Activated B cell treated with CpG ODN at 0.5 μM for 24 hours (primary cell): ENCODE results near the gene IGDCC3. TPM values are rescaled to one million over a fixed set of nuclear protein-coding genes. Genes with fewer than 3 reads are reported as not detected.
A peak's percentile ranks its signal among the peaks of the same experiment; 100 is the strongest.

Experiments
- ATAC-seq: fragments of 200-7000 bp; cut with Tn5 transposase; one replicate; pipeline ENCODE4 v1.10.0; 2021; ENCODE audit warnings: low read depth, mild to moderate bottlenecking, moderate library complexity
- CTCF ChIA-PET: fragments of 350-600 bp; sonication (Branson Sonifier 250); formaldehyde crosslinking; loops from one replicate; lab custom pipeline; 2021; ENCODE audit warnings: antibody characterized with exemption; lab: Charles Lee
- POLR2A ChIA-PET: fragments of 350-600 bp; sonication (Branson Sonifier 250); formaldehyde crosslinking; loops from one replicate; lab custom pipeline; 2021; ENCODE audit warnings: antibody characterized with exemption; lab: Charles Lee
- DNase-seq: peaks from one replicate; pipeline ENCODE4 v3.0.0; 2022
- H3K27ac Mint-ChIP-seq: one replicate; pipeline ENCODE4 v1.8.0; 2020; ENCODE audit warnings: mixed read lengths
- H3K27me3 Mint-ChIP-seq: one replicate; pipeline ENCODE4 v1.8.0; 2021; ENCODE audit warnings: mixed read lengths
- H3K36me3 Mint-ChIP-seq: one replicate; pipeline ENCODE4 v1.8.0; 2021; ENCODE audit warnings: low read depth, mixed read lengths
- H3K4me1 Mint-ChIP-seq: one replicate; pipeline ENCODE4 v1.8.0; 2021; ENCODE audit warnings: mixed read lengths
- H3K4me3 Mint-ChIP-seq: one replicate; pipeline ENCODE4 v1.8.0; 2020; ENCODE audit warnings: mild to moderate bottlenecking, mixed read lengths
- H3K9me3 Mint-ChIP-seq: one replicate; pipeline ENCODE4 v1.8.0; 2020; ENCODE audit warnings: mixed read lengths
- intact Hi-C: fragments of 100-400 bp; cut with micrococcal nuclease; formaldehyde crosslinking; loops from one replicate; pipeline ENCODE4 v1.15.1; 2024
- total RNA-seq: library from RNA; stranded (reverse); gene quantifications from 2 replicates; pipeline ENCODE4 v1.2.3, GENCODE V29; 2022
- TF ChIP-seq, protein P1 (sequence below): fragments of 200-600 bp; IDR thresholded peaks from one replicate; pipeline ENCODE4 v1.8.0; 2022; ENCODE audit warnings: antibody characterized with exemption, mild to moderate bottlenecking

The IGDCC3 gene
- total RNA-seq, 1 donor from 2014 or later = not detected

DNA sequence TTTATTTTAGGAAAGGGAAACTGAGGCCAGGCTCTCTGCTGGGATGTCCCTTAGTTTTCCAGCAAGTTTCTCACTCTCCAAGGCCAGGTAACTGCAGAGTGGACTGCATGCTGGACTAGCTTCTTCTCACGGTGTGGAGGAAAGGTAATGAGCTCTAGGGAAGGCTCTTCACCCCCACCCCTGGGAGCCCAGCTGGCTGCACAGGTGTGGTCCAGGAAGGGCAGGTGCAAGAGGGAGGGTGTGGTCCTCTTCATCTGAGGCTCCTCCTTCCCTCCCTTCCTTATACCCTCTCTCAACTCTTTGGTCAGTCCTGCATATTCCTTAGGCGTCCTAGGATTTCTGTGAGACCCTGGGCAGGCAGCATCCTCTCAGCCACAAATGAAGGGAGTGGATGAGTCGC, 39.4 kb downstream of the IGDCC3 start:
- no peaks in the 10 kb centered on the region for H3K36me3 Mint-ChIP-seq
- ATAC-seq (no peak), DNase-seq (no peak)
- H3K27me3 Mint-ChIP-seq = peaks cover 41% of the 10 kb centered on the region
- ChIA-PET POLR2A (interaction anchor here (0.6 kb wide), 1 partner anchor 52 kb away, joined by 4 read pairs; no protein-coding TSS in a partner anchor), CTCF (no interaction called here)
- H3K4me3 Mint-ChIP-seq = no peak overlapping the region
- H3K27ac Mint-ChIP-seq = no peak overlapping the region
- intact Hi-C loops = no loop called here
- peaks cover 26% of the 10 kb centered on the region for H3K4me1 Mint-ChIP-seq
- TF ChIP-seq, protein P1, sequence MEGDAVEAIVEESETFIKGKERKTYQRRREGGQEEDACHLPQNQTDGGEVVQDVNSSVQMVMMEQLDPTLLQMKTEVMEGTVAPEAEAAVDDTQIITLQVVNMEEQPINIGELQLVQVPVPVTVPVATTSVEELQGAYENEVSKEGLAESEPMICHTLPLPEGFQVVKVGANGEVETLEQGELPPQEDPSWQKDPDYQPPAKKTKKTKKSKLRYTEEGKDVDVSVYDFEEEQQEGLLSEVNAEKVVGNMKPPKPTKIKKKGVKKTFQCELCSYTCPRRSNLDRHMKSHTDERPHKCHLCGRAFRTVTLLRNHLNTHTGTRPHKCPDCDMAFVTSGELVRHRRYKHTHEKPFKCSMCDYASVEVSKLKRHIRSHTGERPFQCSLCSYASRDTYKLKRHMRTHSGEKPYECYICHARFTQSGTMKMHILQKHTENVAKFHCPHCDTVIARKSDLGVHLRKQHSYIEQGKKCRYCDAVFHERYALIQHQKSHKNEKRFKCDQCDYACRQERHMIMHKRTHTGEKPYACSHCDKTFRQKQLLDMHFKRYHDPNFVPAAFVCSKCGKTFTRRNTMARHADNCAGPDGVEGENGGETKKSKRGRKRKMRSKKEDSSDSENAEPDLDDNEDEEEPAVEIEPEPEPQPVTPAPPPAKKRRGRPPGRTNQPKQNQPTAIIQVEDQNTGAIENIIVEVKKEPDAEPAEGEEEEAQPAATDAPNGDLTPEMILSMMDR = no peak
- no peaks in the 10 kb centered on the region for H3K9me3 Mint-ChIP-seq

DNA sequence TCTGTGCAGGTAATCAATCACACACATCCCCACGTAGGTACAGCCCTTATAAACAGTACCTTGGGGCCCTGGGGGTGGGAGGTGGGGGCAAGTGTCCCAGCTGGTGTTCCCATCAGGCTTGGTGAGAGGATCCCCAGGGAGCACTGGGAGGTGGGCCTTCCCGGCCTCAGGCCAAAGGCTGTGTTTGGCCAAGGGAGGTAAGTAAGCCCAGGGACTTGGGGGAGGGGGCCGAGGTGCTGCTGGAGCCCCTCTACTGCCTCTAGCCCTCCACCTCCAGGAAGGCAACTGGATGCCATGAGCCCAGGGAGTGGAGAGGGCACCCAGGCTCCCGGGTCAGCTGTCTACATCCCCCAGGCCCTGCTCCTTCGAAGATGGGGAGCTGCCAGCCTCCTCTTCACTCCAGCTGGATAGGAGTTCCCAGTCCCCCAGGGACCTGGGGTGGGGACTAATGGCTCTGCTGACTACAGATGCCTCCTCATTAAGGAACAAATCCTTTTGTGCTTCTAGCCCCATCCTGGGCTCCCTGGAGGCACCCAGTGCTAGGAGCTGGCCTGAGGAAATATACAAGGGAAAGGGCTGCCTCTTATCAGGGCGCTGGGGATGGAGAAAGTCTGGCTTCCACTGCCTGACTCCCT, 40.2 kb downstream of the IGDCC3 start:
- POLR2A ChIA-PET = interaction anchor here (0.5 kb wide), 1 partner anchor 617 kb away, joined by 4 read pairs; no protein-coding TSS in a partner anchor
- Mint-ChIP-seq H3K27me3 (peaks cover 36% of the 10 kb centered on the region), H3K4me1 (peaks cover 26% of the 10 kb centered on the region), H3K9me3 (no peaks in the 10 kb centered on the region), H3K4me3 (peak overlapping the region; percentile 24), H3K36me3 (no peaks in the 10 kb centered on the region), H3K27ac (no peak overlapping the region)
- intact Hi-C loops = no loop called here
- CTCF ChIA-PET = no interaction called here
- ATAC-seq = no peak
- DNase-seq = no peak
- TF ChIP-seq, protein P1 = no peak

DNA sequence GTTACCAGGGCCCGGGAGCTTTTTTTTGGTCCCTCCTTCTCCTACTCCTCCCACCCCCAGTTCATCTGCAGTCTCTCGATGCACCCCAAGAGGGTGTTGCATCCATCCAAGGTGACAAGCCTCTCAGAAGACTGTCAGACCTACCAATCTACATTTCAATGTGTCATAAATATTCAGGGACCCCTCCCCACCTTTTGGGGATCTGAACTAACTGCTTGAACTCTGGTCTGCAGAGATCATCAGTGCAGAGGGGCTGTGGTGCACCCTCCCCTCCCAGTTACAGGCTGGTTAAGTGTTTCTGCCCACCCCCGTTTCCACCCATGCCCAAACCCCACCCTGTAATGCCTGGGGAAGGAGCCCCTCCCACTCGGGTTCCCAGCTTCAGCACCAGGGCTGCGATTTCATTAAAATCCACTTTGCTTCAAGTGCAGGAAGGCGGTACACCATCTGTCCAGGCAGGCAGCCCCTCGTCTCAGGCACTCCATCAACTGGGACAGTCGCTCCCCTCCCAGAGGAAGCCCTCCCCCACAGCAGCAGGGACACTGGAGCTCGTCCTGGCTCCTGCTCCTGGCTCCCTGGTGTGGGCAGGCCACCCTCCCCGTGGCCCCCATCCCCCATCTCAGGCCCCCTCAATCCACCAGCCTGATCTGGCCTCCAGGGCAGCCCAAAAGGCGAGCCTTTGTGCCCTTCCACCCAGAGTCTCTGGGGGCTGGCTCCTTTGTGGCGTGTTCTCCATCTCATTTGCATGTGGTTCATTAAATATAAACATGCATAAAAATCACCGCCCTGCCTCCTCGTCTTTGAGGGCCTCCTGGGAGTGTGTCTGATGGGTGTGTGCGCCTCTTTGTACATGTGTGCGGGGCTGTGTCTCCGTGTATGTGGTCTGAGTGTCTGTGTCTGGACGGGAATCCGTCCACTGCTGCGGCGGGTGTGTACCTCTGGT, 41.0 kb downstream of the IGDCC3 start:
- peak; percentile 90 for ATAC-seq
- POLR2A ChIA-PET = interaction anchor here (0.5 kb wide), 1 partner anchor 617 kb away, joined by 4 read pairs; no protein-coding TSS in a partner anchor
- TF ChIP-seq, protein P1 = no peak
- Mint-ChIP-seq H3K4me1 (peaks cover 26% of the 10 kb centered on the region), H3K36me3 (no peaks in the 10 kb centered on the region), H3K9me3 (no peaks in the 10 kb centered on the region), H3K27ac (no peak overlapping the region), H3K27me3 (peaks cover 35% of the 10 kb centered on the region), H3K4me3 (peak overlapping the region; percentile 24)
- no peak for DNase-seq
- intact Hi-C loops = no loop called here
- CTCF ChIA-PET = no interaction called here

DNA sequence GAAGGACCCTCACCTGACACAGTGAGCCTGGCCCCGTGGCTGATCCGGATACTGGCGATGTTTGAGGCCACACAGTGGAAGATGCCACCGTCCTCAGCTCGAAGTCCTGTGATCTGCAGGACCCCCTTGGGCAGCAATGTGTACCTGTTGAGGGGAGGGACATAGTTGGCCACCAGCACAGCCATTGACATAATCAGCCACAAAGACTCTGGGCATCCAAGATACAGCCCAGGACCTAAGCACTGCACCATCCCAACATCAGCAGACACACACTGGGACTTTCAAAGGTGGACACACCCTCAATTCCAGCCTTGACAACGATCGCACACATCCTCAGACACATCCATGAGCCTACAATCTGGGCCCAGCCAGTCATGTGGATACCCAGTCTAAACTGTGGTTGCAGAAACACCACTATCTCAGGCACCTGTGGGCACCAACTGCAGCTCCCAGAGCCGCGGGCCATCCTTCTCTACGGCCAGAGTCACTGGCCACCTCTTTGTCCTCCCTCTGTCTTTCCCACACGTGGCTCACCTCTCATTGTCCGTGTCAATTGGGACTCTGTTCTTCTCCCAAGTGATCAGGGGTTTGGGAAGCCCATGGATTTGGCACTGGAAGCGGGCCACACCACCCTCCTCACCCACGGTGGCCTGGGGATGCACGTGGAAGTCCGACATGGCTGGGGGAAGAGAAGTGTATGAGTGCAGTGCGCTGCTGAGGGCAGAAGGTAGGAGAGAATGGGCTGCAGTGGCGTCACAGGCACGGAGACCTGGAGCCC, 42.3 kb downstream of the IGDCC3 start:
- ATAC-seq (no peak), DNase-seq (no peak)
- Mint-ChIP-seq H3K27me3 (peaks cover 31% of the 10 kb centered on the region), H3K4me3 (no peak overlapping the region), H3K9me3 (no peaks in the 10 kb centered on the region), H3K27ac (no peak overlapping the region), H3K4me1 (peaks cover 26% of the 10 kb centered on the region), H3K36me3 (no peaks in the 10 kb centered on the region)
- TF ChIP-seq, protein P1 = no peak
- intact Hi-C loops = no loop called here
- ChIA-PET POLR2A (no interaction called here), CTCF (interaction anchor here (0.8 kb wide), 1 partner anchor 14 kb away, joined by 3 read pairs; no protein-coding TSS in a partner anchor)
